NCI-H1694 (cell line): ENCODE data around the gene OR51M1.
"Not testable (repeated sequence)": the region's sequence is repeated elsewhere in the genome, so short reads cannot be mapped to it uniquely, and the experiment has no call there.

Experiments
- DNase-seq: peaks from one replicate; lab custom pipeline; 2025; lab: John Stamatoyannopoulos, UW

Gene OR51M1

GRCh38 chr11:5383576-5383975 is at the start of gene OR51M1:
Gene OR51M1, plus strand, starts transcription at chr11:5383812. Its CDS starts 5,587 bp downstream, at chr11:5389399.
- no peak for DNase-seq

- no peak for DNase-seq
These were observed 48.4 kb upstream of the OR51M1 start for GRCh38 chr11:5335170-5335569.

- DNase-seq, result no peak
These were observed 47.3 kb upstream of the OR51M1 start for GRCh38 chr11:5336331-5336730.

- DNase-seq, result not testable (repeated sequence)
These were observed 46.4 kb upstream of the OR51M1 start for GRCh38 chr11:5337253-5337652.

GRCh38 chr11:5339771-5340322 is 43.8 kb upstream of the OR51M1 start:
- DNase-seq, result no peak

GRCh38 chr11:5343474-5344335 is 39.9 kb upstream of the OR51M1 start, which contains the start of gene OR51B5:
Gene OR51B5, minus strand, starts transcription at chr11:5343524. Its CDS starts 0 bp downstream, at chr11:5343524.
- DNase-seq, result no peak

- no peak for DNase-seq
These were observed 37.8 kb upstream of the OR51M1 start for GRCh38 chr11:5345831-5346230.

GRCh38 chr11:5348551-5349194 is 34.9 kb upstream of the OR51M1 start:
- no peak for DNase-seq

GRCh38 chr11:5349550-5349949 is 34.1 kb upstream of the OR51M1 start:
- DNase-seq, result no peak

- no peak for DNase-seq
These were observed 32.4 kb upstream of the OR51M1 start, which contains the start of gene OR51B6 for GRCh38 chr11:5351208-5351607. Gene OR51B6, plus strand, starts transcription at chr11:5351508. Its CDS starts 0 bp downstream, at chr11:5351508.

GRCh38 chr11:5356031-5356430 is 27.6 kb upstream of the OR51M1 start:
- not testable (repeated sequence) for DNase-seq

- no peak for DNase-seq
These were observed 21.5 kb upstream of the OR51M1 start for GRCh38 chr11:5362017-5362625.

GRCh38 chr11:5363679-5364078 is 19.9 kb upstream of the OR51M1 start:
- DNase-seq, result no peak

GRCh38 chr11:5364214-5364613 is 19.4 kb upstream of the OR51M1 start:
- DNase-seq, result no peak

- not testable (repeated sequence) for DNase-seq
These were observed 17.2 kb upstream of the OR51M1 start for GRCh38 chr11:5366365-5366764.

GRCh38 chr11:5366856-5367255 is 16.8 kb upstream of the OR51M1 start:
- no peak for DNase-seq

GRCh38 chr11:5367448-5368074 is 16.1 kb upstream of the OR51M1 start:
- DNase-seq, result no peak

- no peak for DNase-seq
These were observed 15.0 kb upstream of the OR51M1 start for GRCh38 chr11:5368502-5369043.

- no peak for DNase-seq
These were observed 13.8 kb upstream of the OR51M1 start for GRCh38 chr11:5369789-5370188.

GRCh38 chr11:5380740-5381342 is 2.8 kb upstream of the OR51M1 start:
- DNase-seq, result no peak

- DNase-seq, result no peak
These were observed 723 bp downstream of the OR51M1 start for GRCh38 chr11:5384335-5384734.
